K562 (cell line): ENCODE data around the gene TMEM88. TPM values are rescaled to one million over a fixed set of nuclear protein-coding genes. Genes with fewer than 3 reads are reported as not detected.

Source experiments
- CTBP1 ChIP-seq: fragments of 450-650 bp; IDR thresholded peaks from 2 replicates; pipeline ENCODE4 v1.6.1; 2016; ENCODE audit warnings: borderline replicate concordance
- FOXJ3 ChIP-seq: sonication (generic); formaldehyde crosslinking; IDR thresholded peaks from 2 replicates; pipeline ENCODE4 v1.4.0; 2020; ENCODE audit warnings: mild to moderate bottlenecking, missing genetic modification reagents
- ILK ChIP-seq: fragments of 450-650 bp; IDR thresholded peaks from 2 replicates; pipeline ENCODE4 v1.6.1; 2016; ENCODE audit warnings: missing genetic modification characterization, low read depth, mild to moderate bottlenecking, missing compliant biosample characterization, moderate library complexity, borderline replicate concordance
- MCM3 ChIP-seq: fragments of 450-650 bp; IDR thresholded peaks from 2 replicates; pipeline ENCODE4 v1.6.1; 2016
- MEF2A ChIP-seq: IDR thresholded peaks from 2 replicates; pipeline ENCODE4 v1.6.1; 2011; ENCODE audit warnings: low read depth, mild to moderate bottlenecking, low read length, moderate library complexity; ENCODE audit not compliant: control insufficient read depth
- NFATC3 ChIP-seq: fragments of 450-650 bp; IDR thresholded peaks from 2 replicates; pipeline ENCODE4 v1.6.1; 2017; ENCODE audit warnings: mild to moderate bottlenecking
- RBM22 ChIP-seq: fragments of 200-400 bp; formaldehyde crosslinking; IDR thresholded peaks from 2 replicates; pipeline ENCODE4 v1.6.1; 2018; ENCODE audit warnings: low read length, low read depth; ENCODE audit not compliant: poor library complexity, severe bottlenecking
- RHOXF2B ChIP-seq: fragments of 250-450 bp; sonication (Bioruptor Pico); conservative IDR thresholded peaks from 2 replicates; pipeline ENCODE4 v1.5.1; 2021
- SIX5 ChIP-seq, 2 experiments: IDR thresholded peaks; 2 replicates each; pipeline ENCODE4 v1.6.1; 2011; ENCODE audit warnings: low read length in 2 of 2, borderline replicate concordance in 1 of 2, low read depth in 1 of 2, mild to moderate bottlenecking in 1 of 2, moderate library complexity in 1 of 2; ENCODE audit not compliant: insufficient read depth in 1 of 2
- SRSF3 ChIP-seq: fragments of 200-400 bp; formaldehyde crosslinking; IDR thresholded peaks from 2 replicates; pipeline ENCODE4 v1.6.1; 2016; ENCODE audit warnings: mild to moderate bottlenecking, low read length, moderate library complexity; ENCODE audit not compliant: insufficient read depth
- TGIF2 ChIP-seq: sonication (generic); formaldehyde crosslinking; IDR thresholded peaks from 2 replicates; pipeline ENCODE4 v1.8.1; 2022; ENCODE audit warnings: mild to moderate bottlenecking, missing genetic modification reagents, moderate library complexity
- ZBTB12 ChIP-seq: fragments of 250-450 bp; sonication (Bioruptor Pico); IDR thresholded peaks from 2 replicates; pipeline ENCODE4 v1.4.0; 2020
- ZEB2 ChIP-seq: fragments of 450-650 bp; IDR thresholded peaks from 2 replicates; pipeline ENCODE4 v1.6.1; 2016
- ZFP1 ChIP-seq: fragments of 450-650 bp; formaldehyde crosslinking; IDR thresholded peaks from 2 replicates; pipeline ENCODE4 v1.4.0; 2020; ENCODE audit warnings: mild to moderate bottlenecking, mixed read lengths
- ZNF143 ChIP-seq: sonication (generic); formaldehyde crosslinking; IDR thresholded peaks from 2 replicates; pipeline ENCODE4 v1.9.0; 2022; ENCODE audit warnings: mild to moderate bottlenecking, missing genetic modification reagents
- ZNF274 ChIP-seq: IDR thresholded peaks from 2 replicates; pipeline ENCODE4 v1.6.1; 2011; ENCODE audit warnings: low read depth, mild to moderate bottlenecking, low read length, moderate library complexity, borderline replicate concordance
- ZNF395 ChIP-seq: fragments of 200-800 bp; sonication (Bioruptor generic); IDR thresholded peaks from 2 replicates; pipeline ENCODE4 v1.6.1; 2017; ENCODE audit warnings: missing genetic modification characterization, missing compliant biosample characterization
- ZNF407 ChIP-seq: fragments of 450-650 bp; IDR thresholded peaks from 2 replicates; pipeline ENCODE4 v1.6.1; 2016; ENCODE audit warnings: low read depth
- polyA plus RNA-seq, 8 experiments: library from polyadenylated mRNA; depleted of rRNA in 4 of 8; stranded (reverse) in 5 of 8; unstranded in 3 of 8; fragments of >200 nt; fragmentation: Nextera tagmentation in 2 of 8; fragmentation: Illumina TruSeq in 1 of 8; extraction: Ambion mirVana in 2 of 8; extraction: Trizol in 1 of 8; gene quantifications; 2 replicates each; pipeline versions ENCODE4 v1.2.1 to v1.2.3, GENCODE V29; 2011 to 2014; ENCODE audit warnings: inconsistent platforms in 1 of 8, missing spikeins in 1 of 8
- total RNA-seq, 7 experiments: library from RNA; depleted of rRNA in 6 of 7; stranded (reverse); fragments of >200 nt in 6 of 7; fragmentation: Illumina TruSeq in 2 of 7; extraction: Trizol in 2 of 7; gene quantifications; 2 replicates each; pipeline versions ENCODE4 v1.2.1 to v1.2.3, GENCODE V29; 2011 to 2021; ENCODE audit warnings: low replicate concordance in 1 of 7

Gene TMEM88
- total and polyA plus RNA-seq, 9 of the 15 experiments (the other 6 are each of a cell fraction or from before 2014, with no cell fraction given) = 0.10 to 1.4 (median 0.36) TPM; not detected in 3

- TF ChIP-seq ZNF143 = peak; percentile 28
- peak; percentile 96 for TF ChIP-seq ZNF407
- no peak for TF ChIP-seq NFATC3
- no peak for TF ChIP-seq RBM22
- 0 out of 2 replicates have a peak, but pooled peaks have one; percentile 4 for TF ChIP-seq FOXJ3 (CRISPR knock-in tag)
- no peak for TF ChIP-seq TGIF2 (CRISPR knock-in tag)
- no peak for TF ChIP-seq ZFP1 (CRISPR knock-in tag)
- TF ChIP-seq RHOXF2B (CRISPR knock-in tag) = no peak
- TF ChIP-seq ZBTB12 (CRISPR knock-in tag) = no peak
- peak; percentile 49; the same call in 1 of the 2 replicates for TF ChIP-seq ZNF395 (CRISPR knock-in tag)
- peak; percentile 21 to 40; a peak in 2 of 4 replicates for TF ChIP-seq SIX5 (IDR thresholded peaks at IDR 0.05; ENCODE audit: borderline replicate concordance in 1 of 2, insufficient read depth in 1 of 2, low read depth in 1 of 2, low read length in 2 of 2)
- no peak for TF ChIP-seq CTBP1
- no peak for TF ChIP-seq ZEB2
- TF ChIP-seq MCM3 = no peak
- TF ChIP-seq SRSF3 = no peak
- no peak for TF ChIP-seq MEF2A
- no peak for TF ChIP-seq ZNF274
- no peak for TF ChIP-seq ILK (tag)
These were observed 3.1 kb downstream of the TMEM88 start, which contains the start of gene CYB5D1 (continued) for GRCh38 chr17:7857713-7858521.
